ENCODE results near the gene ACOT4. TPM values are rescaled to one million over a fixed set of nuclear protein-coding genes. Genes with fewer than 3 reads are reported as not detected.
"Not testable (repeated sequence)": the region's sequence is repeated elsewhere in the genome, so short reads cannot be mapped to it uniquely, and the experiment has no call there.

ACOT4 gene
- total and polyA plus RNA-seq, 9 donors: 0.20 to 0.43 (median 0.31) TPM

GRCh38 chr14:73630009-73630780 lies 38.5 kb downstream of the ACOT4 start:
- 84% methylated on average over 6 of the region's 10 CpGs for WGBS (ENCODE audit: insufficient coverage)

GRCh38 chr14:73633116-73634010 lies 41.7 kb downstream of the ACOT4 start:
- peak; percentile 85 for DNase-seq
- Histone ChIP-seq H3K27ac (ENCODE audit: low read length) (no peak overlapping the region), H3K36me3 (ENCODE audit: control insufficient read depth, insufficient read depth, low read length) (no peaks in the 10 kb centered on the region), H3K4me1 (ENCODE audit: control insufficient read depth, insufficient read depth, low read length) (peaks cover 10% of the 10 kb centered on the region), H3K27me3 (ENCODE audit: control insufficient read depth, insufficient read depth, low read length) (peaks cover 24% of the 10 kb centered on the region), H3K9me3 (replicated peaks; ENCODE audit: control insufficient read depth, low read depth, low read length) (no peaks in the 10 kb centered on the region), H3K4me3 (ENCODE audit: low read length) (peak overlapping the region; percentile 42)
- WGBS (ENCODE audit: insufficient coverage): 17% methylated on average over 33 of the region's 44 CpGs

More at GRCh38 chr14:73630009-73630780, 38.5 kb downstream of the ACOT4 start:
- H3K9me3 ChIP-seq (replicated peaks; ENCODE audit: control insufficient read depth, low read depth, low read length): no peaks in the 10 kb centered on the region
- H3K27me3 ChIP-seq (ENCODE audit: control insufficient read depth, insufficient read depth, low read length): peaks cover 17% of the 10 kb centered on the region
- no peak overlapping the region for H3K4me3 ChIP-seq (ENCODE audit: low read length)
- peaks cover 10% of the 10 kb centered on the region for H3K4me1 ChIP-seq (ENCODE audit: control insufficient read depth, insufficient read depth, low read length)
- DNase-seq: no peak
- H3K36me3 ChIP-seq (ENCODE audit: control insufficient read depth, insufficient read depth, low read length): no peaks in the 10 kb centered on the region
- H3K27ac ChIP-seq (ENCODE audit: low read length): no peak overlapping the region

DNA sequence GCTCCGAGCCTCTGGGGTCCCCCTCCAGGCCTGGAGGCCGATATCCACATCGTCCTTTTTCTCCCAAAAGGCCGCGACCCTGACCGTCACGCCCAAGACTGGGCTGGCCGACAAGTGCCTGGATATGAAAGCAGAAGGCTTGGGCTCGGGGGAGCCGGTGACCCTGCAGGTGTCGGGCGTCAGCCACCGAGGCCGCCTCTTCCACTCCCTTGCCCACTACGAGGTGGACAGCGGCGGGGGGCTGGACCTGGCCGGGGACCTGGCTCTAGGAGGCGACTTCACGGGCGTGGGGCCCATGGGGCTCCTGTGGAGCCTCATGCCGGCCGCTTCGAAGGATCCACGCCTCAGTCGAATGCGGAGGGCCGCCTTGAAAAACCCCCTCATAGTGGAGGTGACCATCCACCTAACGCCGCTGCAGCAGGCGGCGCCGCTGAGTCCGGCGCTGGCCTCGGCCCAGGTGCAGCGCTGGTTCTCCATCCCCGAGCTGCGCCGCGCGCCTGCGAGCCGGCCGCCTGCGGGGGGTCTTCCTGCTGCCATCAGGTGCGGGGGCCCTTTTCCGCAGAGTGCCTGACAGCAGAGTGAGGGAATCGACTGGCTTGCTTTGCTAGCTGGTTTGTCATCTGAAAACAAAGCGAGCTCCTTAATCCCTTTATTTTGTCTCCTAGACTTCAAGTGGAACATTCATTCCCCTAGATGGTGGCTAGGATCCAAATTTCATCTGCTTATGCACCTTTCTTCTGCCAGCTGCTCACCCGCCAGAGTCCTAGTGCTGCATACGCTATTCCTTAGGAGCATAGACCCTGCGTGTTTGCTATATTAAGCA lies 42.5 kb downstream of the ACOT4 start:
- no peaks in the 10 kb centered on the region for H3K9me3 ChIP-seq (replicated peaks; ENCODE audit: control insufficient read depth, low read depth, low read length)
- peak overlapping the region; percentile 42 for H3K4me3 ChIP-seq (ENCODE audit: low read length)
- WGBS (ENCODE audit: insufficient coverage): 4% methylated on average over 52 of the region's 53 CpGs
- H3K27me3 ChIP-seq (ENCODE audit: control insufficient read depth, insufficient read depth, low read length): peaks cover 24% of the 10 kb centered on the region
- peak; percentile 57 for DNase-seq
- H3K36me3 ChIP-seq (ENCODE audit: control insufficient read depth, insufficient read depth, low read length): no peaks in the 10 kb centered on the region
- H3K4me1 ChIP-seq (ENCODE audit: control insufficient read depth, insufficient read depth, low read length): peaks cover 10% of the 10 kb centered on the region
- H3K27ac ChIP-seq (ENCODE audit: low read length): no peak overlapping the region

DNA sequence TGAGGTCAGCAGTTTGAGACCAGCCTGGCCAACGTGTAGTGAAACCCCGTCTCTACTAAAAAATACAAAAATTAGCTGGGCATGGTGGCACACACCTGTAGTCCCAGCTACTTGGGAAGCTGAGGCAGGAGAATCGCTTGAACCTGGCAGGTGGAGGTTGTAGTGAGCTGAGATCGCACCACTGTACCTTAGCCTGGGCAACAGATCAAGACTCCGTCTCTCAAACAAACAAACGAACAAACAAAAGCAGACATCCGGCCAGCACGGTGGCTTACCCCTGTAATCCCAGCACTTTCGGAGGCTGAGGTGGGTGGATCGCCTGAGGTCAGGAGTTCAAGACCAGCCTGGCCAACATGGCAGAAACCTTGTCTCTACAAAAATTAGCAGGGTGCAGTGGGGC lies 44.7 kb downstream of the ACOT4 start:
- H3K36me3 ChIP-seq (ENCODE audit: control insufficient read depth, insufficient read depth, low read length); H3K4me3 ChIP-seq (ENCODE audit: low read length); DNase-seq; H3K9me3 ChIP-seq (replicated peaks; ENCODE audit: control insufficient read depth, low read depth, low read length); H3K27ac ChIP-seq (ENCODE audit: low read length); H3K4me1 ChIP-seq (ENCODE audit: control insufficient read depth, insufficient read depth, low read length): not testable (repeated sequence)
- peaks cover 24% of the 10 kb centered on the region for H3K27me3 ChIP-seq (ENCODE audit: control insufficient read depth, insufficient read depth, low read length)
- WGBS (ENCODE audit: insufficient coverage): 74% methylated on average over 9 of the region's 10 CpGs

DNA sequence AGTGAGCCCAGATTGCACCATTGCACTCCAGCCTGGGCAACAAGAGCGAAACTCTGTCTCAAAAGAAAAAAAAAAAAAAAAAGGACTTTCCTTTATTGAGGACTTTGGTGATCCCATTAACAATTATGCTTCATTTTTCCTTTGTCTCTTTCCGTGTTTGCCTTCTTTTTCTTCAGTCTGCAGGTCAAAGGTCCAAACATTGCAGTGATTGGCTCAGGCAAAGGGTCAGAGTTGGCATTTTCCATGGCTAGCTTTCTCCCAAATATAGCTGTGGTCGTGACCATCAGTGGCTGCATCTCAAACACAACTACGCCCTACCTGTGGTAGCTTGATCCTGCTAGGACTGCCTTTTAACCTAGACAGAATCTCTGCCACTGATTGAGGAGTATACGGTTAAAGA lies 46.2 kb downstream of the ACOT4 start:
- no peaks in the 10 kb centered on the region for H3K36me3 ChIP-seq (ENCODE audit: control insufficient read depth, insufficient read depth, low read length)
- H3K27ac ChIP-seq (ENCODE audit: low read length): no peak overlapping the region
- peaks cover 10% of the 10 kb centered on the region for H3K4me1 ChIP-seq (ENCODE audit: control insufficient read depth, insufficient read depth, low read length)
- no peak for DNase-seq
- no peaks in the 10 kb centered on the region for H3K9me3 ChIP-seq (replicated peaks; ENCODE audit: control insufficient read depth, low read depth, low read length)
- peaks cover 24% of the 10 kb centered on the region for H3K27me3 ChIP-seq (ENCODE audit: control insufficient read depth, insufficient read depth, low read length)
- H3K4me3 ChIP-seq (ENCODE audit: low read length): no peak overlapping the region
- 74% methylated on average over 3 of the region's 5 CpGs for WGBS (ENCODE audit: insufficient coverage)

DNA sequence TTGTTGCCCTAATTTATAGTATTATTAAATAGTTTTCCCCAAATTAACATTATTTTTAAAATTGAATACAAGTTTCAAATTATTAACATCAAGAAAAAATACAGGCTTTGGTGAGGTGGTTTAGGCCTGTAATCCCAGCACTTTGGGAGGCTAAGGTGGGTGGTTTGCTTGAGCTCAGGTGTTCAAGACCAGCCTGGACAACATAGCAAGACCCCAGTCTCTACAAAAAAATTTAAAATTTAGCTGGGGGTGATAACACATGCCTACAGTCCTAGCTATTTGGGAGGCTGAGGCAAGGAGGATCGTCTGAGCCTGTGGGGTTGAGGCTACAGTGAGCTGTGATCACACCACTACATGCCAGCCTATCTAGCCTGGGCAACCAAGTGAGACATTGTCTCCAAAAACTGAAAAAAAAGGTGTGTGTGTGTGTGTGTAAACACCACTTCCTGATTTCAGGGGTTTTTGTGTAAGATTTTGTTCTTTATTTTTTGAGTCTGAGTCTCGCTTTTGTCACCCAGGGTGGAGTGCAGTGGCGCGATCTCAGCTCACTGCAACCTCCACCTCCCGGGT lies 49.2 kb downstream of the ACOT4 start:
- no CpG with 5 or more reads among the region's 5 CpGs for WGBS (ENCODE audit: insufficient coverage)
- H3K4me1 ChIP-seq (ENCODE audit: control insufficient read depth, insufficient read depth, low read length): peaks cover 13% of the 10 kb centered on the region
- no peak overlapping the region for H3K27ac ChIP-seq (ENCODE audit: low read length)
- no peaks in the 10 kb centered on the region for H3K36me3 ChIP-seq (ENCODE audit: control insufficient read depth, insufficient read depth, low read length)
- H3K27me3 ChIP-seq (ENCODE audit: control insufficient read depth, insufficient read depth, low read length): peaks cover 6% of the 10 kb centered on the region
- no peak overlapping the region for H3K4me3 ChIP-seq (ENCODE audit: low read length)
- DNase-seq: no peak
- H3K9me3 ChIP-seq (replicated peaks; ENCODE audit: control insufficient read depth, low read depth, low read length): no peaks in the 10 kb centered on the region

- peak; percentile 97 for DNase-seq
- Histone ChIP-seq H3K9me3 (replicated peaks; ENCODE audit: control insufficient read depth, low read depth, low read length) (no peaks in the 10 kb centered on the region), H3K36me3 (ENCODE audit: control insufficient read depth, insufficient read depth, low read length) (no peaks in the 10 kb centered on the region), H3K27ac (ENCODE audit: low read length) (peak within 1 kb of the TSS; percentile 95), H3K4me3 (ENCODE audit: low read length) (peak within 1 kb of the TSS; percentile 99), H3K27me3 (ENCODE audit: control insufficient read depth, insufficient read depth, low read length) (no peaks in the 10 kb centered on the region), H3K4me1 (ENCODE audit: control insufficient read depth, insufficient read depth, low read length) (peaks cover 14% of the 10 kb centered on the region)
- WGBS (ENCODE audit: insufficient coverage): under 1% methylated on average over 43 of the region's 43 CpGs
These were observed 53.0 kb downstream of the ACOT4 start, which contains the start of gene DNAL1 for GRCh38 chr14:73644531-73645247. TSS of gene DNAL1 (plus strand) at chr14:73644986. CDS start at chr14:73645040, 54 bp downstream.

DNA sequence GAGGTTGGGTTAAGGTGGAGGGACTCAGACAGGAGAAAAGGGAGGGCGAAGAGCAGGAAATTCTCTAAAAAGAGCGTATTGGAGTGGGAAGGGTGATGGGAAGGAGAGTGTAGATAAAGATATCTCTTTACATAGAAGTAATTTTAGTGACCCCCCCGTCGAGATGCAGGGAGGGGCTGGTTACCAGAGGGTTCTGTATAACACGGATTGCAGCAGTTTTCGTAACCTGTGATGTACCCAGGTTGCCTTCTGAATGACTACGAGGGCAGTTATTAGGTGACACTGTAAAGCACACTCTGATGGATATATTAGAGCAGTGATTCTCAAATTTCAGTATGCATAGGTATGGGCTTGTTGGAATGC lies 53.6 kb downstream of the ACOT4 start:
- no CpG with 5 or more reads among the region's 7 CpGs for WGBS (ENCODE audit: insufficient coverage)
- Histone ChIP-seq H3K36me3 (ENCODE audit: control insufficient read depth, insufficient read depth, low read length) (no peaks in the 10 kb centered on the region), H3K27me3 (ENCODE audit: control insufficient read depth, insufficient read depth, low read length) (no peaks in the 10 kb centered on the region), H3K4me1 (ENCODE audit: control insufficient read depth, insufficient read depth, low read length) (peaks cover 14% of the 10 kb centered on the region), H3K27ac (ENCODE audit: low read length) (peak overlapping the region; percentile 95), H3K9me3 (replicated peaks; ENCODE audit: control insufficient read depth, low read depth, low read length) (no peaks in the 10 kb centered on the region), H3K4me3 (ENCODE audit: low read length) (peak overlapping the region; percentile 99)
- peak; percentile 12 for DNase-seq

Data from muscle of leg (tissue), 11 donors.